K562 (cell line): ENCODE measurements around the gene MAP3K19. TPM values are rescaled to one million over a fixed set of nuclear protein-coding genes. Genes with fewer than 3 reads are reported as not detected.

Experiments
- ATAC-seq: fragments of 200-7000 bp; cut with Tn5 transposase; 3 replicates; pipeline ENCODE4 v1.9.1; 2020; ENCODE audit warnings: moderate library complexity
- BruUV-seq: library from RNA; stranded (reverse); fragments of 400-500 nt; replicated peaks from 2 replicates; lab custom pipeline; 2021; lab: Mats Ljungman, UMichigan
- CTCF ChIA-PET: fragments of 300-600 bp; formaldehyde crosslinking; extraction: SDS; loops from one replicate; lab custom pipeline; 2021; ENCODE audit warnings: low intra/inter-chr PET ratio; lab: Yijun Ruan, JAX
- POLR2A ChIA-PET: fragments of 300-600, 350-650 bp; sonication (Branson Sonifier 250); formaldehyde crosslinking; extraction: SDS; loops from one replicate; lab custom pipeline; 2021; ENCODE audit warnings: antibody characterized with exemption, inconsistent platforms; lab: Yijun Ruan, JAX
- DNase-seq, 4 experiments: peaks; one replicate each; pipeline versions ENCODE4 v3.0.0 to v3.0.0-alpha.2; 2011 to 2018; ENCODE audit warnings: low spot score in 3 of 4, mixed read lengths in 3 of 4; ENCODE audit errors: extremely low read depth in 1 of 4
- FAIRE-seq: peaks from 2 replicates; lab custom pipeline; 2011; peaks lifted over from hg19 to GRCh38; lab: Jason Lieb, UNC
- H2AFZ ChIP-seq: 2 replicates; pipeline ENCODE4 v1.6.0; 2011; ENCODE audit warnings: low read depth, low read length, control low read depth, inconsistent platforms
- H3K27ac ChIP-seq: fragments of 200-600 bp; 3 replicates; pipeline ENCODE4 v1.8.0; 2011; ENCODE audit warnings: low read depth, mild to moderate bottlenecking, control low read depth, inconsistent platforms, low read length, moderate library complexity, mixed read lengths; ENCODE audit errors: extremely low read depth
- H3K27me3 ChIP-seq, 2 experiments: fragments of 300-600 bp in 1 of 2; 2 replicates in 1 of 2; 3 replicates in 1 of 2; pipeline versions ENCODE4 v1.6.0 to v1.8.0; 2011; ENCODE audit warnings: inconsistent platforms in 2 of 2, low read length in 2 of 2, mild to moderate bottlenecking in 1 of 2, mixed read lengths in 1 of 2, moderate library complexity in 1 of 2; ENCODE audit not compliant: control insufficient read depth in 2 of 2, insufficient read depth in 2 of 2
- H3K36me3 ChIP-seq: fragments of 300-600 bp; 3 replicates; pipeline ENCODE4 v1.8.0; 2011; ENCODE audit warnings: mild to moderate bottlenecking, low read length, inconsistent platforms; ENCODE audit not compliant: control insufficient read depth, insufficient read depth
- H3K4me1 ChIP-seq, 2 experiments: fragments of 200-600 bp in 1 of 2; replicated peaks in 1 of 2; 2 replicates in 1 of 2; 3 replicates in 1 of 2; pipeline versions ENCODE4 v1.5.1 to v1.8.0; 2011; ENCODE audit warnings: inconsistent platforms in 2 of 2, low read length in 2 of 2, mild to moderate bottlenecking in 1 of 2, mixed read lengths in 1 of 2, moderate library complexity in 1 of 2; ENCODE audit not compliant: control insufficient read depth in 2 of 2, insufficient read depth in 2 of 2
- H3K4me2 ChIP-seq: 2 replicates; pipeline ENCODE4 v1.6.1; 2011; ENCODE audit warnings: low read length, control low read depth, inconsistent platforms, mixed read lengths; ENCODE audit not compliant: insufficient read depth
- H3K4me3 ChIP-seq: fragments of 200-600 bp; sonication (generic), shearing (Covaris generic); 2 replicates; pipeline ENCODE4 v1.5.1; 2016; ENCODE audit warnings: control low read depth, inconsistent platforms
- H3K79me2 ChIP-seq: fragments of 200-600 bp; 3 replicates; pipeline ENCODE4 v1.8.0; 2011; ENCODE audit warnings: low read length, inconsistent platforms; ENCODE audit not compliant: control insufficient read depth, insufficient read depth
- H3K9ac ChIP-seq, 2 experiments: 2 replicates each; pipeline versions ENCODE4 v1.6.0 to v1.6.1; 2011; ENCODE audit warnings: low read depth in 2 of 2, low read length in 2 of 2, control low read depth in 1 of 2, inconsistent platforms in 1 of 2, mild to moderate bottlenecking in 1 of 2, mixed read lengths in 1 of 2; ENCODE audit not compliant: insufficient read depth in 1 of 2
- H3K9me1 ChIP-seq: one replicate; pipeline ENCODE4 v1.6.0; 2011; ENCODE audit warnings: inconsistent platforms, mild to moderate bottlenecking, low read length, moderate library complexity; ENCODE audit not compliant: control insufficient read depth, insufficient read depth
- H3K9me3 ChIP-seq: replicated peaks from 2 replicates; pipeline ENCODE4 v1.5.1; 2011; ENCODE audit warnings: low read depth, low read length, inconsistent platforms; ENCODE audit not compliant: control insufficient read depth, insufficient read depth
- H4K20me1 ChIP-seq: replicated peaks from 2 replicates; pipeline ENCODE4 v1.6.1; 2011; ENCODE audit warnings: low read length, inconsistent platforms, mixed read lengths; ENCODE audit not compliant: control insufficient read depth, insufficient read depth
- ARHGAP35 ChIP-seq: fragments of 450-650 bp; IDR thresholded peaks from 2 replicates; pipeline ENCODE4 v1.6.1; 2018; ENCODE audit not compliant: partially characterized antibody
- ATF7 ChIP-seq: fragments of 450-650 bp; IDR thresholded peaks from 2 replicates; pipeline ENCODE4 v1.7.1; 2014; ENCODE audit warnings: mild to moderate bottlenecking, moderate library complexity
- CBFA2T2 ChIP-seq: fragments of 450-650 bp; conservative IDR thresholded peaks from 2 replicates; pipeline ENCODE4 v1.6.1; 2017; ENCODE audit warnings: mild to moderate bottlenecking
- CEBPB ChIP-seq: fragments of 450-650 bp; IDR thresholded peaks from 2 replicates; pipeline ENCODE4 v1.6.1; 2016; ENCODE audit warnings: missing genetic modification characterization, missing compliant biosample characterization
- CSDE1 ChIP-seq, 2 experiments: fragments of 450-650 bp; IDR thresholded peaks; 2 replicates each; pipeline ENCODE4 v1.6.1; 2016; ENCODE audit warnings: mild to moderate bottlenecking in 1 of 2
- FOXA1 ChIP-seq: fragments of 450-650 bp; IDR thresholded peaks from 2 replicates; pipeline ENCODE4 v1.6.1; 2016; ENCODE audit warnings: mild to moderate bottlenecking, borderline replicate concordance
- HMGN3 ChIP-seq: IDR thresholded peaks from 2 replicates; pipeline ENCODE4 v1.6.1; 2011; ENCODE audit warnings: borderline replicate concordance, low read depth, mild to moderate bottlenecking, mixed read lengths, low read length; ENCODE audit not compliant: insufficient read length; ENCODE audit errors: extremely low read depth
- NEUROD1 ChIP-seq: fragments of 150-350 bp; IDR thresholded peaks from 2 replicates; pipeline ENCODE4 v1.6.1; 2014; ENCODE audit warnings: borderline replicate concordance, low read length, low read depth; ENCODE audit not compliant: partially characterized antibody
- PCBP2 ChIP-seq: fragments of 200-400 bp; formaldehyde crosslinking; IDR thresholded peaks from 2 replicates; pipeline ENCODE4 v1.6.1; 2018; ENCODE audit warnings: low read length, low read depth, mild to moderate bottlenecking, moderate library complexity; ENCODE audit not compliant: poor library complexity, severe bottlenecking
- PRPF4 ChIP-seq: fragments of 200-400 bp; formaldehyde crosslinking; IDR thresholded peaks from one replicate; pipeline ENCODE4 v1.6.1; 2017; ENCODE audit warnings: low read length, low read depth, mild to moderate bottlenecking; ENCODE audit not compliant: insufficient read depth, poor library complexity, severe bottlenecking
- SAFB ChIP-seq: fragments of 200-400 bp; formaldehyde crosslinking; IDR thresholded peaks from 2 replicates; pipeline ENCODE4 v1.6.1; 2017; ENCODE audit warnings: low read depth, low read length, borderline replicate concordance
- TARDBP ChIP-seq: fragments of 450-650 bp; IDR thresholded peaks from 2 replicates; pipeline ENCODE4 v1.6.1; 2016
- TBL1XR1 ChIP-seq, 2 experiments: IDR thresholded peaks; 2 replicates each; pipeline ENCODE4 v1.6.1; 2012; ENCODE audit warnings: improper control_type of control experiment in 2 of 2, low read length in 2 of 2, mild to moderate bottlenecking in 1 of 2
- TSC22D4 ChIP-seq: fragments of 450-650 bp; IDR thresholded peaks from 2 replicates; pipeline ENCODE4 v1.6.1; 2016; ENCODE audit warnings: missing genetic modification characterization, missing biosample characterization, control low read depth
- ZC3H11A ChIP-seq: IDR thresholded peaks from 2 replicates; pipeline ENCODE4 v1.6.1; 2012; ENCODE audit warnings: low read depth, low read length, improper control_type of control experiment
- ZNF146 ChIP-seq: IDR thresholded peaks from one replicate; pipeline ENCODE4 v1.6.1; 2018; ENCODE audit warnings: missing compliant biosample characterization; ENCODE audit not compliant: unreplicated experiment
- ZNF197 ChIP-seq: fragments of 200-800 bp; sonication (Bioruptor generic); IDR thresholded peaks from 2 replicates; pipeline ENCODE4 v1.6.1; 2016; ENCODE audit warnings: low read depth, missing genetic modification characterization, missing compliant biosample characterization
- WGBS: fragments of 100-300 bp; shearing (Covaris generic); methylation state at CpG from one replicate; pipeline ENCODE4 v1.1.6; 2016; ENCODE audit warnings: low coverage, mixed read lengths; ENCODE audit not compliant: insufficient coverage; ENCODE audit errors: missing lambda C conversion rate; 5-methylcytosine and 5-hydroxymethylcytosine counted together
- in situ Hi-C: fragments of 300-500 bp; cut with MboI; formaldehyde crosslinking; loops from 4 replicates; pipeline ENCODE4 v1.15.0; 2018; ENCODE audit warnings: inconsistent platforms, mixed read lengths
- intact Hi-C: fragments of 100-400 bp; cut with micrococcal nuclease; formaldehyde crosslinking; loops from 2 replicates; pipeline ENCODE4 v1.14.2; 2022
- polyA plus RNA-seq, 8 experiments: library from polyadenylated mRNA; depleted of rRNA in 4 of 8; stranded (reverse) in 5 of 8; unstranded in 3 of 8; fragments of >200 nt; fragmentation: Nextera tagmentation in 2 of 8; fragmentation: Illumina TruSeq in 1 of 8; extraction: Ambion mirVana in 2 of 8; extraction: Trizol in 1 of 8; gene quantifications; 2 replicates each; pipeline versions ENCODE4 v1.2.1 to v1.2.3, GENCODE V29; 2011 to 2014; ENCODE audit warnings: inconsistent platforms in 1 of 8, missing spikeins in 1 of 8
- total RNA-seq, 7 experiments: library from RNA; depleted of rRNA in 6 of 7; stranded (reverse); fragments of >200 nt in 6 of 7; fragmentation: Illumina TruSeq in 2 of 7; extraction: Trizol in 2 of 7; gene quantifications; 2 replicates each; pipeline versions ENCODE4 v1.2.1 to v1.2.3, GENCODE V29; 2011 to 2021; ENCODE audit warnings: low replicate concordance in 1 of 7
- TF ChIP-seq, protein P1 (sequence below): fragments of 250-450 bp; sonication (Bioruptor Pico); IDR thresholded peaks from 2 replicates; pipeline ENCODE4 v1.4.0; 2020; ENCODE audit warnings: mild to moderate bottlenecking, moderate library complexity
- TF ChIP-seq, protein P2 (sequence below), 2 experiments: fragments of 450-650 bp in 1 of 2; sonication (generic) in 1 of 2; formaldehyde crosslinking in 1 of 2; IDR thresholded peaks in 1 of 2; conservative IDR thresholded peaks in 1 of 2; 2 replicates each; pipeline versions ENCODE4 v1.6.1 to v1.8.1; 2016 to 2023; ENCODE audit warnings: mild to moderate bottlenecking in 2 of 2, moderate library complexity in 2 of 2, inconsistent platforms in 1 of 2, missing genetic modification reagents in 1 of 2

The MAP3K19 gene
- total and polyA plus RNA-seq, 9 of the 15 experiments (the other 6 are each of a cell fraction or from before 2014, with no cell fraction given), result 0.29 TPM; not detected in 8

DNA sequence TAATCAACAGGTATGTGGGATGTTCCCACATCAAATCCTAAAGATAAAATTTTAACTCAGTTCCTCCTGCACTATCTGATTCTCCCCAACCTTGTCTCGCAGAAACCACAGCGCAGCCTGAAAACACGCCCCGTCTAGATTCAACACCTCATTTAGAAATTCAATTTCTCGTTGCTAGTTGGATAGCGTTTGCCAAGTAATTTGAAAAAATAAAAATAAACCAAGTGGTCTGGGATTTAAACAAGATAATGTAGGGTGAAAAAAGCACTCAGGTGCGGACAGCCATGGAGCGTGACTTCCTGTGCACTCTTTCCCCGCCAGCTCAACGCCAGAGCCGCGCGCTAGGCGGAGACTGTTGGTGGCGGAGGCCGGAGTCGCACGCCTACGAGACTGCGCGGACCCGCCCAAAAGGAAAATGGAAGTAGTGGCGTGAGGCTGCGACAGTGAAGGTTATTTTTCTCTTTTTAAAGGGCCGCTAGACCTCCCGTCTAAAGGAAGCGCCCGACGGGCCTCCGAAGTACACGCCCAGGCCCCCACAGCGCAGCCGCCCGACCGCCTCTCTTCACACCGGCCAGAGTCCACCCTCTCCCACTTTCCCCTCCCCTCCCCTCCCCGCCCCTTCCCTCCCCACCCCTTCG, 129.2 kb downstream of the MAP3K19 start (continued):
- no peak for TF ChIP-seq CBFA2T2

DNA sequence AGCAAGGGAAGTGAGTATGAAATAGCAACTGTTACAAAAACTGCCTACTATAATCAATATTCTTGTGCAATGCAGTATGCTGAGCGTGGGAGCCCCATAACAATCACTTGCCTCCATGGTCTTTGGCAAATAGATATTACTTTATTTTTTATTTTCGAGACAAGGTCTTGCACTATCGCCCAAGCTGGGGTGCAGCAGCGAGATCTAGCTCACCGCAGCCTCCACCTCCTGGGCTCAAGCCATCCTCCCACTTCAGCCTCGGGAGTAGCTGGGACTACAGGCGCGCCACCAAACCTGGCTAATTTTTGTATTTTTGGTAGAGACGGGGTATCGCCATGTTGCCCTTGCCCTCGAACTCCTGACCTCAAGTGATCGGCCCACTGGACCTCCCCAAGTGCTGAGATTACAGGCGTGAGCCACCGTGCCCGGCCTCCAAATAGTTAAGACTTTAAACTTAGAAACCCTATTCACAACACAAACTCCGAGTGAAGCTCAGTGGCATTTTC, 129.8 kb downstream of the MAP3K19 start:
- Histone ChIP-seq H3K9me1 (no peaks in the 10 kb centered on the region), H4K20me1 (no peaks in the 10 kb centered on the region; the same call in none of the 2 replicates), H3K27ac (peak overlapping the region; percentile 95), H3K9ac (peak overlapping the region; percentile 84 to 93), H3K79me2 (peaks cover 38% of the 10 kb centered on the region), H3K4me3 (peak overlapping the region; percentile 79), H3K9me3 (no peaks in the 10 kb centered on the region), H3K36me3 (peaks cover 24% of the 10 kb centered on the region; the same call in 2 of the 3 replicates), H3K27me3 (no peaks in the 10 kb centered on the region), H3K4me1 (peaks cover 3 to 4% of the 10 kb centered on the region in 2 experiments; a peak in 4 of 5 replicates), H2AFZ (peak overlapping the region; percentile 91), H3K4me2 (peak overlapping the region; percentile 74)
- BruUV-seq, result no TSS peak
- DNase-seq, result peak in 1 of 4 experiments; percentile 45
- in situ Hi-C loops, result no loop called here
- WGBS, result 3% methylated on average over 16 of the region's 16 CpGs
- intact Hi-C loops, result no loop called here
- POLR2A ChIA-PET, result interaction anchor here (0.8 to 2.0 kb wide), 6 partner anchors 9 to 24 kb away, joined by 3 to 6 read pairs (median 5); no protein-coding TSS in a partner anchor
- ATAC-seq, result 0 out of 3 replicates have a peak, but pooled peaks have one; percentile 1
- CTCF ChIA-PET, result no interaction called here
- peak; percentile 64 for FAIRE-seq
- no peak for TF ChIP-seq HMGN3
- TF ChIP-seq, protein P1, sequence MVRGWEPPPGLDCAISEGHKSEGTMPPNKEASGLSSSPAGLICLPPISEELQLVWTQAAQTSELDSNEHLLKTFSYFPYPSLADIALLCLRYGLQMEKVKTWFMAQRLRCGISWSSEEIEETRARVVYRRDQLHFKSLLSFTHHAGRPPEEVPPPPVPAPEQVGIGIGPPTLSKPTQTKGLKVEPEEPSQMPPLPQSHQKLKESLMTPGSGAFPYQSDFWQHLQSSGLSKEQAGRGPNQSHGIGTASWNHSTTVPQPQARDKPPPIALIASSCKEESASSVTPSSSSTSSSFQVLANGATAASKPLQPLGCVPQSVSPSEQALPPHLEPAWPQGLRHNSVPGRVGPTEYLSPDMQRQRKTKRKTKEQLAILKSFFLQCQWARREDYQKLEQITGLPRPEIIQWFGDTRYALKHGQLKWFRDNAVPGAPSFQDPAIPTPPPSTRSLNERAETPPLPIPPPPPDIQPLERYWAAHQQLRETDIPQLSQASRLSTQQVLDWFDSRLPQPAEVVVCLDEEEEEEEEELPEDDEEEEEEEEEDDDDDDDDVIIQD, result no peak
- no peak for TF ChIP-seq TARDBP
- TF ChIP-seq CEBPB, result no peak
- no peak for TF ChIP-seq PRPF4
- no peak for TF ChIP-seq SAFB
- TF ChIP-seq ATF7, result no peak
- TF ChIP-seq NEUROD1, result no peak
- TF ChIP-seq CSDE1 (IDR thresholded peaks at IDR 0.05), result no peak
- no peak for TF ChIP-seq PCBP2
- no peak for TF ChIP-seq ZNF146 (CRISPR knock-in tag)
- TF ChIP-seq TSC22D4, result no peak
- TF ChIP-seq, protein P2, sequence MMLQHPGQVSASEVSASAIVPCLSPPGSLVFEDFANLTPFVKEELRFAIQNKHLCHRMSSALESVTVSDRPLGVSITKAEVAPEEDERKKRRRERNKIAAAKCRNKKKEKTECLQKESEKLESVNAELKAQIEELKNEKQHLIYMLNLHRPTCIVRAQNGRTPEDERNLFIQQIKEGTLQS (IDR thresholded peaks at IDR 0.05), result no peak
- TF ChIP-seq, protein P2 (CRISPR knock-in tag; conservative IDR thresholded peaks at IDR 0.05), result no peak
- TF ChIP-seq ZNF197, result peak; percentile 27; the same call in 1 of the 2 replicates
- no peak for TF ChIP-seq TBL1XR1 (IDR thresholded peaks at IDR 0.05; ENCODE audit: low read length in 2 of 2)
- no peak for TF ChIP-seq ZC3H11A
- no peak for TF ChIP-seq ARHGAP35
- no peak for TF ChIP-seq FOXA1
